Gastrocnemius medialis (tissue), 4 donors: Measurements from ENCODE around the gene CEND1.

Experiments
- CTCF ChIP-seq, 5 experiments: fragments of 450-650 bp in 3 of 5; fragments of 200-600 bp in 2 of 5; sonication (generic) in 2 of 5; IDR thresholded peaks in 4 of 5; conservative IDR thresholded peaks in 1 of 5; 1 replicate in 4 of 5; 2 replicates in 1 of 5; pipeline ENCODE4 v1.5.1; 2016 to 2019; ENCODE audit warnings: antibody characterized with exemption in 5 of 5, mild to moderate bottlenecking in 3 of 5, moderate library complexity in 3 of 5
- POLR2A ChIP-seq, 2 donors: fragments of 450-650 bp; IDR thresholded peaks; one replicate each; pipeline ENCODE4 v1.6.1; 2017; ENCODE audit warnings: antibody characterized with exemption in 2 of 2, mild to moderate bottlenecking in 2 of 2, moderate library complexity in 2 of 2

GRCh38 chr11:829176-829846 is 39.4 kb upstream of the CEND1 start:
- TF ChIP-seq CTCF (IDR thresholded peaks at IDR 0.05 in 4 of 5, conservative IDR thresholded peaks at IDR 0.05 in 1 of 5) = no peak
- TF ChIP-seq POLR2A (IDR thresholded peaks at IDR 0.05) = no peak
